B cell (primary cell): ENCODE measurements around the gene ANK3.

Source experiments
- EZH2 ChIP-seq: IDR thresholded peaks from 2 replicates; pipeline ENCODE4 v1.6.1; 2012; ENCODE audit warnings: borderline replicate concordance, low read depth, mild to moderate bottlenecking, moderate library complexity, low read length; ENCODE audit not compliant: insufficient read depth, poor library complexity, severe bottlenecking
- TF ChIP-seq, protein P1 (sequence below): fragments of 200-600 bp; IDR thresholded peaks from one replicate; pipeline ENCODE4 v1.8.0; 2022; ENCODE audit warnings: antibody characterized with exemption, mild to moderate bottlenecking

GRCh38 chr10:60209874-60210570 lies 179.7 kb downstream of the ANK3 start:
- TF ChIP-seq, protein P1, sequence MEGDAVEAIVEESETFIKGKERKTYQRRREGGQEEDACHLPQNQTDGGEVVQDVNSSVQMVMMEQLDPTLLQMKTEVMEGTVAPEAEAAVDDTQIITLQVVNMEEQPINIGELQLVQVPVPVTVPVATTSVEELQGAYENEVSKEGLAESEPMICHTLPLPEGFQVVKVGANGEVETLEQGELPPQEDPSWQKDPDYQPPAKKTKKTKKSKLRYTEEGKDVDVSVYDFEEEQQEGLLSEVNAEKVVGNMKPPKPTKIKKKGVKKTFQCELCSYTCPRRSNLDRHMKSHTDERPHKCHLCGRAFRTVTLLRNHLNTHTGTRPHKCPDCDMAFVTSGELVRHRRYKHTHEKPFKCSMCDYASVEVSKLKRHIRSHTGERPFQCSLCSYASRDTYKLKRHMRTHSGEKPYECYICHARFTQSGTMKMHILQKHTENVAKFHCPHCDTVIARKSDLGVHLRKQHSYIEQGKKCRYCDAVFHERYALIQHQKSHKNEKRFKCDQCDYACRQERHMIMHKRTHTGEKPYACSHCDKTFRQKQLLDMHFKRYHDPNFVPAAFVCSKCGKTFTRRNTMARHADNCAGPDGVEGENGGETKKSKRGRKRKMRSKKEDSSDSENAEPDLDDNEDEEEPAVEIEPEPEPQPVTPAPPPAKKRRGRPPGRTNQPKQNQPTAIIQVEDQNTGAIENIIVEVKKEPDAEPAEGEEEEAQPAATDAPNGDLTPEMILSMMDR, result no peak
- TF ChIP-seq EZH2, result no peak
